Ovary (tissue), 9 donors: ENCODE measurements around the gene RNF217. TPM values are rescaled to one million over a fixed set of nuclear protein-coding genes. Genes with fewer than 3 reads are reported as not detected.

Experiments
- DNase-seq, 5 donors: peaks; one replicate each; pipeline ENCODE4 v3.0.0-alpha.2; 2019 to 2020
- H3K27ac ChIP-seq, 2 donors: fragments of 200-600 bp; one replicate each; pipeline versions ENCODE4 v1.5.1 to v1.8.0; 2019 to 2022
- H3K27me3 ChIP-seq: fragments of 200-600 bp; one replicate; pipeline ENCODE4 v1.8.0; 2022
- H3K36me3 ChIP-seq: fragments of 200-600 bp; sonication (generic); one replicate; pipeline ENCODE4 v1.5.1; 2019
- H3K4me1 ChIP-seq: one replicate; pipeline ENCODE4 v1.8.1; 2013; ENCODE audit warnings: mild to moderate bottlenecking, moderate library complexity; ENCODE audit not compliant: insufficient read depth
- H3K4me3 ChIP-seq: fragments of 200-600 bp; sonication (generic); one replicate; pipeline ENCODE4 v1.5.1; 2017
- H3K9me3 ChIP-seq, 2 donors: fragments of 200-600 bp in 1 of 2; sonication (generic) in 1 of 2; one replicate each; pipeline versions ENCODE4 v1.5.1 to v1.8.1; 2013 to 2019; ENCODE audit warnings: mild to moderate bottlenecking in 1 of 2, moderate library complexity in 1 of 2
- EP300 ChIP-seq: sonication (generic); formaldehyde crosslinking; IDR thresholded peaks from one replicate; pipeline ENCODE4 v1.6.1; 2017; ENCODE audit warnings: antibody characterized with exemption
- POLR2A ChIP-seq: fragments of 450-650 bp; IDR thresholded peaks from one replicate; pipeline ENCODE4 v1.6.1; 2017; ENCODE audit warnings: antibody characterized with exemption, mild to moderate bottlenecking, moderate library complexity
- WGBS, 3 donors: extraction: QIAGEN DNeasy Blood & Tissue Kit in 1 of 3; methylation state at CpG; one replicate each; pipeline versions ENCODE4 v1.1.5 to v1.1.7; 2013 to 2017; 5-methylcytosine and 5-hydroxymethylcytosine counted together
- intact Hi-C, 4 donors: fragments of 100-400 bp; cut with DNase I; formaldehyde crosslinking; loops; one replicate each; pipeline versions ENCODE4 v1.11.0 to v1.15.1; 2022 to 2023
- polyA plus RNA-seq, 2 donors: library from polyadenylated mRNA; stranded (reverse); fragments of 200-250 nt in 1 of 2; fragments of 350-450 nt in 1 of 2; fragmentation: Illumina TruSeq in 1 of 2; extraction: RNeasy Lipid Tissue Mini Kit (QIAGEN cat#74804) in 1 of 2; gene quantifications; one replicate each; pipeline ENCODE4 v1.2.3, GENCODE V29; 2013 to 2014
- total RNA-seq, 7 donors: library from RNA; depleted of rRNA in 2 of 7; stranded (reverse); fragments of >200 nt in 2 of 7; fragmentation: NEBNext Ultra II Directional in 3 of 7; extraction: Animal tissue kit (Norgen Biotek cat#: 25700) in 3 of 7; gene quantifications; one replicate each; pipeline versions ENCODE4 v1.1.0 to v1.2.4, GENCODE V29; 2016 to 2023
- TF ChIP-seq, protein P1 (sequence below), 3 donors: fragments of 450-650 bp in 2 of 3; fragments of 200-600 bp in 1 of 3; IDR thresholded peaks; one replicate each; pipeline versions ENCODE4 v1.5.1 to v1.8.0; 2016 to 2022; ENCODE audit warnings: antibody characterized with exemption in 3 of 3, mild to moderate bottlenecking in 1 of 3
- donor health status: DM: no; HTN: no; CAD: no; lungs with moderate emphysema.
- donor health status: DM: no; HTN: no; CAD: no.
- donor health status: Bipolar disorder and iron deficiency.
- donor health status: DM: yes; HTN: yes; CAD: no.
- donor health status: DM: no; HTN: no; CAD: no.
- donor health status: DM: yes; HTN: yes; CAD: no.

Gene RNF217
- total and polyA plus RNA-seq, 9 donors, result 5.8 to 40.4 (median 33.6) TPM

DNA sequence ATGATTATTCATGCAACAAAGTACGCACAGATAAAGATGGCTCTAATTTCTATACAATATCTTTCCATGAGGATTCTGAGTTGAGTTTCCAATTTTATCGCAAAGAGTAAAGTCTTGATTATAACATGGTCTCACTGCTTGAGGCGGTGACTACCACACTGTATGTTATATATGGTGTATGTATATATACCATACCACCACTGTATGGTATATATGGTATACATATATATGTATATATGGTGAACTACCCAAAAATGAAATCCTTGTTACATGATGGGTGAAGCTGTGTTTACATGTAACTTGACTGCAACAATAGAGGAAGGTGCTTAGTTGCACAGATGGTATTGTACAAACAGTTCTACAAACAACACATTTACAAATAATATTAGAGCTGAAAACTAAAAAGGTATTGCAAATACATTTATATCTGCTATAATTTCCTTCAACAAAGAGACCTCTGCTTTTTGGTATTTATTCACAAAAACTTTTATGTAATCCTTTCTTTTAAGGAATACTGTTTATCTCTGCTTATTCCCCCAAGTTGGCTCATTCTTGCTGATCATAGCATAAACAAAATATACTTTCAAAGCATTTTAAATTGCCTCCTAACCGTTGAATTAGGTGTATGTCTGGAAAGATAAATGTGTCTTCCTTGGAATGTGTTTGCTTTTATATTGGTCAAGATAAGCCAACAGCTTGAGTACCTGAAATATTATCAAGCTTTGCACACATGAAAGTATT, 113.7 kb downstream of the RNF217 start:
- Histone ChIP-seq H3K9me3 (no peaks in the 10 kb centered on the region), H3K4me1 (no peaks in the 10 kb centered on the region), H3K4me3 (no peak overlapping the region), H3K36me3 (no peaks in the 10 kb centered on the region), H3K27me3 (no peaks in the 10 kb centered on the region), H3K27ac (no peak overlapping the region)
- no peak for DNase-seq
- intact Hi-C loops, result no loop called here
- TF ChIP-seq, protein P1, sequence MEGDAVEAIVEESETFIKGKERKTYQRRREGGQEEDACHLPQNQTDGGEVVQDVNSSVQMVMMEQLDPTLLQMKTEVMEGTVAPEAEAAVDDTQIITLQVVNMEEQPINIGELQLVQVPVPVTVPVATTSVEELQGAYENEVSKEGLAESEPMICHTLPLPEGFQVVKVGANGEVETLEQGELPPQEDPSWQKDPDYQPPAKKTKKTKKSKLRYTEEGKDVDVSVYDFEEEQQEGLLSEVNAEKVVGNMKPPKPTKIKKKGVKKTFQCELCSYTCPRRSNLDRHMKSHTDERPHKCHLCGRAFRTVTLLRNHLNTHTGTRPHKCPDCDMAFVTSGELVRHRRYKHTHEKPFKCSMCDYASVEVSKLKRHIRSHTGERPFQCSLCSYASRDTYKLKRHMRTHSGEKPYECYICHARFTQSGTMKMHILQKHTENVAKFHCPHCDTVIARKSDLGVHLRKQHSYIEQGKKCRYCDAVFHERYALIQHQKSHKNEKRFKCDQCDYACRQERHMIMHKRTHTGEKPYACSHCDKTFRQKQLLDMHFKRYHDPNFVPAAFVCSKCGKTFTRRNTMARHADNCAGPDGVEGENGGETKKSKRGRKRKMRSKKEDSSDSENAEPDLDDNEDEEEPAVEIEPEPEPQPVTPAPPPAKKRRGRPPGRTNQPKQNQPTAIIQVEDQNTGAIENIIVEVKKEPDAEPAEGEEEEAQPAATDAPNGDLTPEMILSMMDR (IDR thresholded peaks at IDR 0.05), result no peak
- TF ChIP-seq EP300, result no peak
- no peak for TF ChIP-seq POLR2A
- WGBS, 3 donors, result 56 to 69% (median 67%) methylated on average over 4 of the region's 4 CpGs

DNA sequence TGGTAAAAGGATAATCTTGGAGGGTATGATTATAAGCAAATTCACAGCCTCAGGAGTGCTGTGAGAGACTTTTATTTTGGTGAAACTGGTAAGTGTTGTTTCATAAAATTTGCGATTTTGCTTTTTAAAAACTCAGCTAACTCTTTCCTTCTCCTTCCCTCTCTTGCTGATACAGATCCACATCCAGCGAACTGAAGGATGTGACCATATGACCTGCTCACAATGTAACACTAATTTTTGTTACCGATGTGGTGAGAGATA, 114.2 kb downstream of the RNF217 start:
- intact Hi-C loops, result no loop called here
- Histone ChIP-seq H3K27ac (no peak overlapping the region), H3K36me3 (no peaks in the 10 kb centered on the region), H3K9me3 (no peaks in the 10 kb centered on the region), H3K27me3 (no peaks in the 10 kb centered on the region), H3K4me3 (no peak overlapping the region), H3K4me1 (no peaks in the 10 kb centered on the region)
- TF ChIP-seq, protein P1 (IDR thresholded peaks at IDR 0.05), result no peak
- TF ChIP-seq POLR2A, result no peak
- no peak for TF ChIP-seq EP300
- no peak for DNase-seq
- 65 to 75% (median 70%) methylated on average over 3 of the region's 3 CpGs for WGBS, 3 donors

DNA sequence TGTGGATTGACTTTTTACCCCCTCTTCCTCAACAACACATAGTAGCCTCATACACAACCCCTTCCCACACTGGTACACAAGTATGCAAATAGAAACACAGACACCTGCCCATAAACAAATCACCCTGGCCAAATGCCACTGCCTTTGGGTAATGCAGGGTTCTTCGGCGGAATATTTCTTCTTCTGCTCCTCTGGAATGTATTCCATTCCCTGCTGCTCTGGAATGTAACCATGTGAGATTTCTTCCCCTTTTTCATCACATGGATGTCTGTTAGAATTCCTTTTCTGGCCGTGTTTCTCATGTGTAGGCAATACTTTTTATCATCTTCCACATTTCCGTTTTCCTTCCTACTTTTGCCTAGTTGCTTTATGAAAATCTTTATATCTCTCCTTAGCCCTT, 115.2 kb downstream of the RNF217 start:
- DNase-seq, result no peak
- intact Hi-C loops, result no loop called here
- no peak overlapping the region for H3K4me3 ChIP-seq
- H3K27me3 ChIP-seq, result no peaks in the 10 kb centered on the region
- no peaks in the 10 kb centered on the region for H3K9me3 ChIP-seq
- no peak for TF ChIP-seq POLR2A
- no peak for TF ChIP-seq EP300
- TF ChIP-seq, protein P1 (IDR thresholded peaks at IDR 0.05), result no peak
- no peak overlapping the region for H3K27ac ChIP-seq
- H3K36me3 ChIP-seq, result no peaks in the 10 kb centered on the region
- no peaks in the 10 kb centered on the region for H3K4me1 ChIP-seq
- WGBS, 3 donors, result 61 to 83% (median 74%) methylated on average over 4 of the region's 4 CpGs

DNA sequence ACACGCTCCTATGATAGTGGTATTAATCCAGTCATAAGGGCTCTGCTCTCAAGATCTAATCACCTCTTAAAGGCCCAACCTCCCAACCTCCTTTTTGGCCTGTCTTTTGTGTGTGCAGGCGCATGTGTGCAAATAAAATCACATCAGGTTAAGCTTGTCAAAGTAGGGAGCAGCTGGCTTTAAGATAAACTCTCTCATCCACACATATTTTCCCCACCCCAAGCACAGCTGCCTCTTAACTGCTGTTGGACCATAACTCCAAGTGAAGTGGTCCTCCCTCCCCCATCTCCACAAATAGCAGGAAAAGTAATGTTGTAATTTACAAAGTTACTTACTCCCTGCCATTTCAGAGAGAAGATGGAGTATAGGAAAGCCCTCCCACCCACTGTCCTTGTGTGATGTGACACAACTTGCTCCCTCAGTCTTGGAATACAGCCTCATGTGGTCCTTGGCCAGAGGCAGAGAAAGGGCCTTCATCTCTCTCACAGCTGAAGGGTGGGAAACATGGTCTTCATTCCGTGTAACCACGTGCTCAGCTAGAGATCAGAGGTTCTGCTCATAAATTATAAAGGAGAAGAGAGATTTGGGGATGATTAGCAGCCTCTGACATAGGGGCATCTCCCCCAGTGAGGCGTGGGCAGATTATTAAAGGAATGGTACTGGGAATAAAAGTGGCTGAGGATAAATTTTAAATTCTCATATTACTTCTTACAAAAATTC, 116.5 kb downstream of the RNF217 start:
- DNase-seq, result no peak
- H3K27me3 ChIP-seq, result no peaks in the 10 kb centered on the region
- intact Hi-C loops, result no loop called here
- no peaks in the 10 kb centered on the region for H3K36me3 ChIP-seq
- no peak overlapping the region for H3K27ac ChIP-seq
- no peaks in the 10 kb centered on the region for H3K9me3 ChIP-seq
- WGBS, 3 donors, result 78 to 79% (median 78%) methylated on average over 5 of the region's 5 CpGs
- H3K4me3 ChIP-seq, result no peak overlapping the region
- TF ChIP-seq EP300 (no peak), POLR2A (no peak)
- TF ChIP-seq, protein P1 (IDR thresholded peaks at IDR 0.05), result no peak
- no peaks in the 10 kb centered on the region for H3K4me1 ChIP-seq
